Pulmonary artery endothelial cell (primary cell): ENCODE data around the gene SYTL2. TPM values are rescaled to one million over a fixed set of nuclear protein-coding genes. Genes with fewer than 3 reads are reported as not detected.

Experiments
- DNase-seq: peaks from one replicate; pipeline ENCODE4 v3.0.0-alpha.2; 2011; ENCODE audit warnings: low read depth, low spot score
- total RNA-seq: library from RNA; depleted of rRNA; stranded (reverse); fragments of >200 nt; gene quantifications from 2 replicates; pipeline ENCODE4 v1.2.3, GENCODE V29; 2014

The SYTL2 gene
- total RNA-seq, 1 donor from 2014 or later = 0.46 TPM

DNA sequence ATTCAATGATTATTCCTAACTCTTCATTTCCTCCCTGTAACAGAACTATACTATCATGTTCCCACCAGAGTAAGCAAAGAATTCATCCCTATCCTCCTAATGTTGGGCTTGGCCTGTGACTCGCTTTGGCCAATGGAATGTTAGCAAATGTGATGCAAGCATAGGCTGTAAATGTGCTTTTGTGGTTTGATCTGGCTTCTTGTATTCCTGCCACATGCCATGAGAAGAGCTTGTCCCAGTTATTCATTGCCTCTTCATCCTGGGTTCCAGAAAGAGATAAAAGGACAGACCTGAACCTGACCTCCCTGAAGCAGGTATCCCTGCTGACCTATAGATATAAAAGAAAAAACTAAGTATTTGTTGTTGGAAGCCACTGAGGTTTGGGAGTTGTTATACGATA lies 51.0 kb downstream of the SYTL2 start:
- DNase-seq = no peak

DNA sequence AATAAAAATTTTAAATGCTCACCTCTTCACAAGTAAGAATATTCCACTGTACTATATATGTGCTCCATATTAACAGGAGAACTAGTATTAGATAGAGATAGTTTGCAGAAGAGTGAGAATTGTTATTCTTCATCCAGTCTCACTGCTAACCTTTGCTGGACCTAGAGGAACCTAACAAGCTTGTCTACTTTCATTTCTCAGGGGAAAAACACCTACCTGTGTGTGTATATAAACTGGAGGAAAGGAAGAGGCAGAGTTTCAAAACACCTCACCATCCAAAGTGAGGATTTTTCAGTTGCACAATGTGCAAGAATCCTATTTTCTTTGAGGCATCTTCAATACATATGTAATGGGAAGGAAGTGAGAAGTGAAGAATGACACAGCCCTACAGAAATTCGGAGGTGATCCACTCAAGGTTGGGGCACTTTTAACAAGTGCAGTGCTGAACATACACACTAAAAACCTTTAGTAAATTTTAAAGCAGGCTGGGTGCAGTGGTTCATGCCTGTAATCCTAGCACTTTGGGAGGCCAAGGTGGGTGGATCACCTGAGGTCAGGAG lies 52.4 kb downstream of the SYTL2 start:
- no peak for DNase-seq

GRCh38 chr11:85758026-85758425 lies 52.9 kb downstream of the SYTL2 start:
- DNase-seq = no peak

DNA sequence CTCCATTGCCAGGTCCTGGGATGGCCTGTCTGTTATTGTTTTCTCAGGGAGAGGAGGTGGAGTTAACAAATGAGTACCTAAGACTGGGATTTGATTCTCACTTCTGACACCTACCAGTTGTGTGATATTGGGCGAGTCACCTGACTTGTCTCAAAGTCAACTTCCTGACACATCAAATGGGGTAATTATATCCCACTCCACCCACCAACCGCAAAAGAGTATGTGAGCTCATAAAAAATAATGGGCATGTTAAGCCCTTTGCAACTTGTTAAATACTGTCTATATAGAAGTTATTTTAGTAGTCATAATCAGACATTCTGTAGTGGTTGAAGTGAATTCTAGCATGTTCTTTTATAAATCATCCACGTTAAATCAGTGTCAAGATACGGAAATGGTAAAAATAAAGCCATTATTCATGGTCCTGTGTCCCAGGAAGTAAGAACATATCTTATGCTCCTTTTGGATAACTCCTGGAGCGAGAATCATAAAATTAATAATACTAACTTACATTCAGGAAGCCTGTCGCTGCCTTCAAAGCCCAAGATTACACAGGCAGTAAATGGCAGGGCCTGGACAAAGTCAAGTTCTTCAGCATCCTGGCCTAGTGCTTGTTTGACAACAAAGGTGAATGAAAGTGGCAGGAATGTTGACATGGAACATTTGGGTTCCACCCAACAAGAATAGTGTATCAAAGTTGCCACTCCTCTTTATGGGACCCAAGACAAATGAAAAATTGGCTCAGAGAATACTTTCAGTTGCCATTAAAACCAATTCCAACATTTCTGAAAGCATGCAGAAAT lies 54.3 kb downstream of the SYTL2 start:
- DNase-seq = no peak

- no peak for DNase-seq
Measured at GRCh38 chr11:85755701-85756100, 55.2 kb downstream of the SYTL2 start.

GRCh38 chr11:85755285-85755684 lies 55.7 kb downstream of the SYTL2 start:
- no peak for DNase-seq

DNA sequence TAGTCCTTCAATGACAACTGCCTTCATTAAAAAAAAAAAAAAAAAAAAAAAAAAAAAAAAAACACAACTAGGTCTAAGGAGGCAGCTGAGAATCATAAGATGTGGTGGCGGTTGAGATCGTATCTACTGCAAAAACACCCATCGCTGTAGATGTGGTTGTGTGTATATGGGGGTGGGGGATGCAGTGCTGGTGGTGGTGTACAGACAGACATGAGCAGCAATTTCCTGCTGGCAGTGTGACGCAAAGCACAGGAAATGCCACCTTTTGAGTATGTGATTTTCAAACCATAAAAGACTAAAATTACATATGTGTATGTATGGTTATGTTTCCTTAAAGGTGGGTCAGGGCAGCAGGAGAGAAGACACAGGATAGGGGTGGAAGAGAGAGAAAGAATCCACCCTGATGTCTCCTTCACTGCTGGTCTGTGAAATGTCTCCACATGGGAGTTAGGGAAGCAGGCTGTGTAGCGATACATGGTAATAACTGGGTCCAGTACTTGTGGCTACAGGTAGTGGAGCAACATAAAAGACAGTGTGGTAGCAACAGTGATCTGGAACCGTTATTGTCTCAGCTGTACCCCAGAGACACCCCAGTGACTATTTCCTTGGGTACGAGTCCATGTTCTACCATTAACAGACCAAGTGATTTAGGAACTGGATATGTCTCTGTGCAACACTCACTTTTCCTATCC lies 57.9 kb downstream of the SYTL2 start:
- no peak for DNase-seq

DNA sequence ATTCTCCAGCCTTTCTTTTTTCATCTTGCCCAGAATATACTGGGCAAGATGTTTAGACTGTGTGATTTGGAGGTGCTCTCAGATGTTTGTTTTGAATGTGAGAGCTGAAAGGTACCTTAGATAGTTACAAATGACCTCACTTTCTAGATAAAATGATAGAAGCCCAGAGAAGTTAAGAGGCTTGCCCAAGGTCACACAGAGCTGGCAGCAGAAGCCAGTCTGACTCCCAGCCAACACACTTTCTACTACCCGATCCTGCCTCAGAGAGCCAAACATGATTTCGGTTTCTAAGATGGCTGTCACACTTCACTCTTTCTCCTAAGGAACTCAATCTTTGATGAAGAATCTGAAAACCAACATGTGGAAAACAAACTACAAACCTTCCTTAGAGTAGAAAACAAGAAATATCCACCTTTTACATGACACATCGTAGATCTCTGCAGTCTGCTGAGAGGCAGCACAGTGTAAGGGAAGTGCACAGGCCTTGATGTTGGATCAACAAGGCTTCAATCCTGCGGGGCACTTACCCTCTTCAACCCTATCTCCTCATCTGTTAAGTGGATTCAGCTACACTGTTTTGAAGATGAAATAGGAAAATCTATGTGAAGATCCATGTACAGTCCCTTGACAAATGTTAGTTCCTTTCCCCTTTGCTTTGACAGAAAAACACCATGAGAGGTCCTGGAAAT lies 58.6 kb downstream of the SYTL2 start:
- DNase-seq = no peak

DNA sequence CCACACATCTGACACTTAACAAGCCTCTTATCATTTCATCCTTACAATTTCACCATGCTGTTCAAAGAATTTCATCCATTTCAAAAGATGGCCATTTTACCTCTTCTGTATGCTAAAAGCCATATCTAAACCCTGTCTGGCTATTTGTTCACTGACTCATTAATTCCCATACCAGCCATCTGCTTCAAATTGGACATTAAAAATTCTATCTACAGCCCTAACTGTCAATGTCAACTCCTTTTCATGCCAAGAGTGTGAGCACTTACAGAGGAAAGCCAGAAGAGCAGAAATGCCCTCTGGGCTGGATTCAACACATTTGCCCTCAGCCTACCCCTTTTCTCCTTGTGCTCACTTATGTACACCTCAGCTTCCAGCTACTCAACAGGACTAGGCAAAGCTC lies 59.2 kb downstream of the SYTL2 start:
- DNase-seq = no peak

- DNase-seq = no peak
Measured at GRCh38 chr11:85750646-85751045, 60.3 kb downstream of the SYTL2 start.

- no peak for DNase-seq
Measured at GRCh38 chr11:85749884-85750283, 61.1 kb downstream of the SYTL2 start.

DNA sequence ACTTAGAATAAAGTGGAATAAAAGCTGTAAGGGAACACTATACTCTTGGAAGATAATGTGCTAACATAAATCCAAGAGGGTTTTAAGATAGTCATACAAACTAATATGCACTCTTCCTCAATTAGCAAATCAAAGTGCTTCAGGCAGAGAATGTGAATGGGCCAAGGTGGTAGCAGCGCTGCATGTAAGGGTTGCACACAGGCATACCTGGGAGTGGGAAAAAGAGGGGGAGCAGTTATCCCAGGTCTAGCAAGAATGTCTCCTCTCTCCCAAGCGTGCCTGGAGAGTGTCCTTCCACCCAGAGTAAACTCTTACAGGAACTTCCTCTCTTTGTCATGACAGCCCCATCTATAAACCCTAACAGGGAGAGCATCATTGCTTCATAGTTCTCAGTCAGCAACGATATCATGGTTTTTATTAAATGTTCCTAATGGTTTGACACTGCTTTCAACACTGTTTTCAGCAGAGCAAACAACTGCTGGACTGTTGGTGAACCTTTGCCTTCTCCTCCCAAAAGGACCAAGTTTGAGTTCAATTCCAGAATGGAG lies 61.6 kb downstream of the SYTL2 start:
- no peak for DNase-seq

GRCh38 chr11:85748455-85748891 lies 62.5 kb downstream of the SYTL2 start:
- no peak for DNase-seq

GRCh38 chr11:85746670-85747069 lies 64.3 kb downstream of the SYTL2 start:
- DNase-seq = no peak

DNA sequence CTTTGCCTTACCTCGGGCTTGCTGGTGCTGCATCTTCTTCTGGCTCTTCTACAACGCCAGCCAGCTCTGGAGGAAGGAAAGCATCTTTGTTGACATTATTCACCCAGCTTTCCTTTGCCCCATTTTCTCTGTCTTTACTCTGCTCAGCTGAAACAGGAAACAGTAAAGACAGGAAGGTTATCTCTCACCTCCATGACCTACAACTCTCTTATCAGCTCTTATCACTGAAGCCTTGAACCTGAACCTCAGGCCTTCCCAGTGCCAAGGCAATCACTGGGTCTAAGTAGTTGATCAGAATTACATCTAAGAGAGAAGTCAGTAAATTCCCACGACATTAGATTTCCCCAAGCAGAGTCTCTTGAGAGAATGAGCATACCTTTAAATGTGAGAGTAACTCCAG lies 65.3 kb downstream of the SYTL2 start:
- DNase-seq = no peak

DNA sequence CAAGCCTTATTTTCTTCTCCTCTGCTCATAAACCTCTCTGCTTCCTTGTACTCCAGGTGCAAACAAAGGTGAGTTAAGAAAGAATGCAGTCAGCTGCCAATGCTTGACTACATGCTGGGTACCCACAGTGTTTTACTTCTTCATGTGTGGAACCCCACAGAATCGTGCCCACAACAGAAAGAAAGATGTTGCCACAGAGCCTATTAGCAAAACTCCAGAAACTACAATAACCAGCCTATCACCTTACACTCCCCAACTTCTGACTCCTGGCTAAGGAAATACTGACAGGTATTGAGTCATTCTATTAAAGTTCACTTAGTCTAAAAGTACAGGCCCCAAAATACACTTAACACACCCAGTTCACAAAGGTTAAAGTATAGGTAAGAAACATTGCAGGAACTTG lies 68.1 kb downstream of the SYTL2 start:
- DNase-seq = no peak

- no peak for DNase-seq
Measured at GRCh38 chr11:85742348-85742747, 68.6 kb downstream of the SYTL2 start.

- DNase-seq = no peak
Measured at GRCh38 chr11:85740481-85741400, 70.2 kb downstream of the SYTL2 start.

GRCh38 chr11:85737738-85738137 lies 73.2 kb downstream of the SYTL2 start:
- no peak for DNase-seq

DNA sequence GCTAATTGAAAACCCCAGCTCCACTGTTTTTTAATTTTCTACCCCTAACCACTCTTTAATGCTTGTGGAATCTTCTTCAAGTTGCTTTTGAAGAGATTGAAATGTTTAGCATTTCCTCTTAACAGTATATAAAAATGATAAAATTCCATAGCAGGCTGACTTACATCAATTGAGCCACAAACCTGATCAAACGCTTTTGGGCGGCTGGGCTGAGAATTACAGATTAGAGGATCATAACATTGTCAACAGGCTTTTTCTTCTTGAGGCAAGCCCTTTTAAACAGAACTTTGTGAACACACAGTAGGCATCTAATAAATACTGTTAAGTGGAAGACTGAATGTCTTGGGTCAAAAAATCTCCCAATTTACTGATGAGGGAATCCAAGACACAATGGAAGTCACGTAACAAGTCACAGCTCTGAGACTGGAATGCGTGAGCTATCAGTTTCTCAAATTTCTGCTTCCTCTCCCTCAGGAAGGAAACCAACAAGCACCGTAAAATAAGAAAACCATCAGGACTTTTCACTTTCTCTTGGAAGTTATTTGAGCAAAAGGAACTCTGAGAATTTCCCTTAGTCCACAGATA lies 75.0 kb downstream of the SYTL2 start:
- no peak for DNase-seq
